ENCODE results near the gene KDM4B.

KDM4B gene

DNA sequence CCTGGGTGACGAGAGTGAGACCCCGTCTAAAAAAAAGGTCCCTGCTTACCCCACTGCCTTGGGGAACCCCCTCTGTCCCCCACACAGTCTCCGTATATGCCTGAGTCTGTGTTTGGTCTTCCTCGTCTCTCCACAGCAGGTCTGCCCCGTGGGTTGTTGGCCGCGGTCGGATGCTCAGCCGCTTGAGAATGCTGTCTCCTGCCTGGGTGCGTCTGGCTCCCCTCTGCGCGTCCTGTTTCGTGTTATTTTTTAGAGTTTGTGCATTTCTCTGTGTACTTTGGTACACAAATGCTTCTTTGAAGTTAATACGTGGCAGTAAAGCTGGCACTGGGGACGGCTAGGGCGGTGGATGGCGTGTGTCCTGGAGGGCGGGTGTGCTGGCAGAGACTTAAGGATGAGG, 34.9 kb downstream of the KDM4B start:
- TF ChIP-seq TARDBP (IDR thresholded peaks at IDR 0.05) (no peak), FOXA1 (IDR thresholded peaks at IDR 0.05) (no peak), SP1 (IDR thresholded peaks at IDR 0.05) (no peak), SUZ12 (IDR thresholded peaks at IDR 0.05) (no peak), NFRKB (IDR thresholded peaks at IDR 0.05) (no peak), ZNF384 (IDR thresholded peaks at IDR 0.05) (no peak), FOXK2 (IDR thresholded peaks at IDR 0.05) (no peak), ELF4 (IDR thresholded peaks at IDR 0.05) (no peak), CTBP1 (IDR thresholded peaks at IDR 0.05; ENCODE audit: borderline replicate concordance) (no peak), ARNT (IDR thresholded peaks at IDR 0.05) (no peak), L3MBTL2 (conservative IDR thresholded peaks at IDR 0.05) (no peak), BHLHE40 (IDR thresholded peaks at IDR 0.05; ENCODE audit: borderline replicate concordance) (no peak), FOXM1 (IDR thresholded peaks at IDR 0.05; ENCODE audit: borderline replicate concordance) (no peak)
- TF ChIP-seq, protein P1, sequence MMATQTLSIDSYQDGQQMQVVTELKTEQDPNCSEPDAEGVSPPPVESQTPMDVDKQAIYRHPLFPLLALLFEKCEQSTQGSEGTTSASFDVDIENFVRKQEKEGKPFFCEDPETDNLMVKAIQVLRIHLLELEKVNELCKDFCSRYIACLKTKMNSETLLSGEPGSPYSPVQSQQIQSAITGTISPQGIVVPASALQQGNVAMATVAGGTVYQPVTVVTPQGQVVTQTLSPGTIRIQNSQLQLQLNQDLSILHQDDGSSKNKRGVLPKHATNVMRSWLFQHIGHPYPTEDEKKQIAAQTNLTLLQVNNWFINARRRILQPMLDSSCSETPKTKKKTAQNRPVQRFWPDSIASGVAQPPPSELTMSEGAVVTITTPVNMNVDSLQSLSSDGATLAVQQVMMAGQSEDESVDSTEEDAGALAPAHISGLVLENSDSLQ (IDR thresholded peaks at IDR 0.05), result no peak
- ChIA-PET POLR2A (interaction anchor here (0.7 kb wide), 1 partner anchor 35 kb away, joined by 3 read pairs; the partner anchor contains the start of gene KDM4B), CTCF (interaction anchor here (1.0 kb wide), 1 partner anchor 28 kb away, joined by 3 read pairs; no protein-coding TSS in a partner anchor)

DNA sequence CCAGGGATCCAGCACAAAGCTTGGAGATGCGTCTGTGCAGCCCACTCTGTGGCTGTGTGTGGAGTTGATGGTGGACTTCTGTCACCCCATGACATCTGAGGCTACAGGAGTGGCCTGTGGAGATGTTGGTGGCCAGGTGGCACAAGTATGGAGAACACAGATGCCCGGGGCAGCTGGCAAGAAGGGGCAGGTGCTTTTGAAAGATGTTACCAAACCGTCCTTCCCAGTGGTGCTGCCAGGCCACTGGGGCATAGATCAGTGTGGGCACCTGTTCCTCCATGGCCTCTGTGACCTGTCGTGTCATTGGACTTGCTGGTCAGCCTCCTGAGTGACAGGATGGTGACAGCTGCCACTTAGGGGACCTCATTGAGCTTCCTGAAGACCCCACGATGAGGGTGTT, 36.2 kb downstream of the KDM4B start:
- TF ChIP-seq BHLHE40 (IDR thresholded peaks at IDR 0.05; ENCODE audit: borderline replicate concordance) (no peak), FOXM1 (IDR thresholded peaks at IDR 0.05; ENCODE audit: borderline replicate concordance) (no peak), SP1 (IDR thresholded peaks at IDR 0.05) (no peak), L3MBTL2 (conservative IDR thresholded peaks at IDR 0.05) (no peak), FOXA1 (IDR thresholded peaks at IDR 0.05) (no peak), ELF4 (IDR thresholded peaks at IDR 0.05) (no peak)
- TF ChIP-seq, protein P1 (IDR thresholded peaks at IDR 0.05), result no peak
- no peak for DNase-seq (ENCODE audit: extremely low spot score)
- POLR2A ChIA-PET, result no interaction called here
- CTCF ChIA-PET, result no interaction called here

More for the DNA sequence above, 34.9 kb downstream of the KDM4B start:
- DNase-seq (ENCODE audit: extremely low spot score), result no peak

- TF ChIP-seq L3MBTL2 (conservative IDR thresholded peaks at IDR 0.05) (no peak), SP1 (IDR thresholded peaks at IDR 0.05) (no peak), NFRKB (IDR thresholded peaks at IDR 0.05) (no peak), FOXA1 (IDR thresholded peaks at IDR 0.05) (no peak), LEF1 (IDR thresholded peaks at IDR 0.05; ENCODE audit: borderline replicate concordance) (no peak), ZNF384 (IDR thresholded peaks at IDR 0.05) (no peak), CTBP1 (IDR thresholded peaks at IDR 0.05; ENCODE audit: borderline replicate concordance) (no peak), FOXK2 (IDR thresholded peaks at IDR 0.05) (no peak), FOXM1 (IDR thresholded peaks at IDR 0.05; ENCODE audit: borderline replicate concordance) (no peak), TARDBP (IDR thresholded peaks at IDR 0.05) (no peak), ELF4 (IDR thresholded peaks at IDR 0.05) (no peak), HDGF (IDR thresholded peaks at IDR 0.05; ENCODE audit: borderline replicate concordance) (no peak), SUZ12 (IDR thresholded peaks at IDR 0.05) (no peak)
- TF ChIP-seq, protein P1 (IDR thresholded peaks at IDR 0.05), result no peak
- DNase-seq (ENCODE audit: extremely low spot score), result no peak
- CTCF ChIA-PET, result no interaction called here
- POLR2A ChIA-PET, result no interaction called here
These were observed 37.3 kb downstream of the KDM4B start for GRCh38 chr19:5006201-5006600.

GRCh38 chr19:5006821-5007220, 37.9 kb downstream of the KDM4B start:
- CTCF ChIA-PET, result no interaction called here
- no peak for TF ChIP-seq ZNF384 (IDR thresholded peaks at IDR 0.05)
- no peak for TF ChIP-seq FOXK2 (IDR thresholded peaks at IDR 0.05)
- no peak for TF ChIP-seq SP1 (IDR thresholded peaks at IDR 0.05)
- TF ChIP-seq CTBP1 (IDR thresholded peaks at IDR 0.05; ENCODE audit: borderline replicate concordance), result no peak
- TF ChIP-seq SUZ12 (IDR thresholded peaks at IDR 0.05), result no peak
- TF ChIP-seq ELF4 (IDR thresholded peaks at IDR 0.05), result no peak
- TF ChIP-seq NFRKB (IDR thresholded peaks at IDR 0.05), result no peak
- TF ChIP-seq FOXA1 (IDR thresholded peaks at IDR 0.05), result no peak
- TF ChIP-seq HDGF (IDR thresholded peaks at IDR 0.05; ENCODE audit: borderline replicate concordance), result no peak
- TF ChIP-seq TARDBP (IDR thresholded peaks at IDR 0.05), result no peak
- no peak for TF ChIP-seq ARNT (IDR thresholded peaks at IDR 0.05)
- POLR2A ChIA-PET, result no interaction called here
- no peak for DNase-seq (ENCODE audit: extremely low spot score)

GRCh38 chr19:5011476-5012238, 42.7 kb downstream of the KDM4B start:
- ChIA-PET CTCF (no interaction called here), POLR2A (no interaction called here)
- TF ChIP-seq BHLHE40 (IDR thresholded peaks at IDR 0.05; ENCODE audit: borderline replicate concordance) (no peak), FOXA1 (IDR thresholded peaks at IDR 0.05) (no peak), HDGF (IDR thresholded peaks at IDR 0.05; ENCODE audit: borderline replicate concordance) (no peak), ELF4 (IDR thresholded peaks at IDR 0.05) (no peak), LEF1 (IDR thresholded peaks at IDR 0.05; ENCODE audit: borderline replicate concordance) (no peak), NFRKB (IDR thresholded peaks at IDR 0.05) (no peak)
- no peak for DNase-seq (ENCODE audit: extremely low spot score)

DNA sequence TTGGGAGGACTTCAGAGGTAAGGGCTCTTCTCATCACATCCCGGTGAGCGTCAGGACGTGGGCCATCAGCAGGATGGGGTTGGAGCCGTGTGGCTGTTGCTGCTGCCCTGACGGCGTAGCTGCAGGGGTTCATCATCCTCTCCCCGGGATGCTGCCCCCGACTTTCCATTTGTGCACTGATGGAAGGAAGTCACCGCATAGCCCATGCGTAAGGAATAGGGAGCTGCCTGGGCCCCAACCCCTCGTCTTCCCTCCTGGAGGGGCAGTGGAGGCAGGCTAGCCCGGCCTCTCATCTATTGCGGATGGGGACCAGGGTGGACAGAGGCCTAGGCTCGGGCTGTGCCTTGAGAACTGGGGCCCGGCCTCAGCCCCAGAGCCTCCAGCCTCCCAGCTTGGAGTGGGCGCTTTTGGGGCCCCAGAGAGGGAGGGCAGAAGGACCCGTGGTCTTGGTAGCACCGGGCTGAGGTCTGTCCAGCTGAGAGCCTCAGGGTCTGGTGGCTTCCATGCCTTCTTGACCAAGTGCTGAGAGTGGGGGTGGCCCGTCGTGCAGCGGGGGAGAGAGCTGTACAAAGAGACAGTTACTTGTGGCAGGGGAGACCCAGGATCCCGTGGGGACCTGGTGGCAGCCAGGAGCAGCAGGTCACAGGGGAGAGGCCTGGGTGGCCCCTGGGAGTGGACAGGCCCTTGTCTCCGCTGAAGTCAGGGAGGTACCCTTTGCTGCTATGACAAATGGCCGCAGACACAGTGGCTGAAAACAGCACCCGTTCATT, 44.0 kb downstream of the KDM4B start:
- no peak for DNase-seq (ENCODE audit: extremely low spot score)
- TF ChIP-seq TARDBP (IDR thresholded peaks at IDR 0.05) (no peak), LEF1 (IDR thresholded peaks at IDR 0.05; ENCODE audit: borderline replicate concordance) (no peak), ELF4 (IDR thresholded peaks at IDR 0.05) (no peak), HDGF (IDR thresholded peaks at IDR 0.05; ENCODE audit: borderline replicate concordance) (no peak), FOXA1 (IDR thresholded peaks at IDR 0.05) (no peak), FOXK2 (IDR thresholded peaks at IDR 0.05) (no peak), ARNT (IDR thresholded peaks at IDR 0.05) (no peak), FOXM1 (IDR thresholded peaks at IDR 0.05; ENCODE audit: borderline replicate concordance) (no peak), ZNF384 (IDR thresholded peaks at IDR 0.05) (no peak), L3MBTL2 (conservative IDR thresholded peaks at IDR 0.05) (no peak), SP1 (IDR thresholded peaks at IDR 0.05) (no peak), SUZ12 (IDR thresholded peaks at IDR 0.05) (no peak)
- TF ChIP-seq, protein P1 (IDR thresholded peaks at IDR 0.05), result no peak
- ChIA-PET CTCF (interaction anchor here (1.1 kb wide), 1 partner anchor 10 kb away, joined by 3 read pairs; no protein-coding TSS in a partner anchor), POLR2A (no interaction called here)
